ENCODE data around the gene TENM4.

The TENM4 gene

DNA sequence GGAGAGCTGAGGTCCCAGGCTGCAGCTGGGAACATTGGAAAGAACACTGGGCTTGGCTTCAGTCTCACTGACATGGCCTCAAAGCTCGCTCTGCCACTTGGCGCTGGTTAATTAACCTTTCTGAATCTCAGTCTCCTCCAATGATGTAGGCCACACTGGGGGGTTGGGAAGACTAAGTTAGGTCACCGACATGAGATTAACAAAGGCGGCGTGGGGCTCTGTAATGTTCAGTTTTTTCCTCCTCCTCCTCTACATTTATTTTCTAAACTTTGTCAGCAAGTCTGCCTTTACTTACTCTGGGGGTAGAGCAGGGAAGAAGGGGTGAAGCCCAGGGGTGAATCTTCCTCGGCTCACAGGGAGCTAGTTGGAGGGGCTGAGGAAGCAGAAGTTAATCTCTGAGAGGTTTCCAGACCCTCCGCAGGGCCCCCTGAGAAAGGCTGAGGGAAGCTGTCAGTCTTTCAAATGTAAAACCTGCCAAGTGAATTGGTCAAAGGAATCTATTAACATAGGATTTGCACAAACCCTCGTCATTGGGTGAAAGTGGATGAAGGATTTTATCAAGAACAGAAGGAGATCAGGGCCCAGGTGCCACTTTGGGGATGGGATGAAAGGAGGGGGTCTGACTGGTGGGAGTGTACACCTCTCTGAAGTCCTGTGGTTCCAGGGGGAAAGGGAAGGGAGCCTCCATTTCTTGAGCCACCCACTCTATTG, 32.1 kb upstream of the TENM4 start:
- Histone ChIP-seq H3K27ac (ENCODE audit: low read depth, low read length) (no peak overlapping the region), H3K9me3 (ENCODE audit: control insufficient read depth in 5 of 5, low read length in 5 of 5) (no peaks in the 10 kb centered on the region), H3K4me1 (ENCODE audit: control insufficient read depth in 5 of 5, insufficient read depth in 5 of 5, low read length in 5 of 5) (peaks cover 0 to 13% (median 10%) of the 10 kb centered on the region in 5 donors), H3K4me3 (ENCODE audit: low read depth in 1 of 5, low read length in 5 of 5) (no peak overlapping the region), H3K9ac (ENCODE audit: low read length in 5 of 5) (no peak overlapping the region), H3K36me3 (ENCODE audit: control insufficient read depth in 5 of 5, insufficient read depth in 5 of 5, low read length in 5 of 5) (no peaks in the 10 kb centered on the region), H3K27me3 (ENCODE audit: control insufficient read depth in 5 of 5, insufficient read depth in 4 of 5, low read length in 5 of 5) (no peaks in the 10 kb centered on the region)

DNA sequence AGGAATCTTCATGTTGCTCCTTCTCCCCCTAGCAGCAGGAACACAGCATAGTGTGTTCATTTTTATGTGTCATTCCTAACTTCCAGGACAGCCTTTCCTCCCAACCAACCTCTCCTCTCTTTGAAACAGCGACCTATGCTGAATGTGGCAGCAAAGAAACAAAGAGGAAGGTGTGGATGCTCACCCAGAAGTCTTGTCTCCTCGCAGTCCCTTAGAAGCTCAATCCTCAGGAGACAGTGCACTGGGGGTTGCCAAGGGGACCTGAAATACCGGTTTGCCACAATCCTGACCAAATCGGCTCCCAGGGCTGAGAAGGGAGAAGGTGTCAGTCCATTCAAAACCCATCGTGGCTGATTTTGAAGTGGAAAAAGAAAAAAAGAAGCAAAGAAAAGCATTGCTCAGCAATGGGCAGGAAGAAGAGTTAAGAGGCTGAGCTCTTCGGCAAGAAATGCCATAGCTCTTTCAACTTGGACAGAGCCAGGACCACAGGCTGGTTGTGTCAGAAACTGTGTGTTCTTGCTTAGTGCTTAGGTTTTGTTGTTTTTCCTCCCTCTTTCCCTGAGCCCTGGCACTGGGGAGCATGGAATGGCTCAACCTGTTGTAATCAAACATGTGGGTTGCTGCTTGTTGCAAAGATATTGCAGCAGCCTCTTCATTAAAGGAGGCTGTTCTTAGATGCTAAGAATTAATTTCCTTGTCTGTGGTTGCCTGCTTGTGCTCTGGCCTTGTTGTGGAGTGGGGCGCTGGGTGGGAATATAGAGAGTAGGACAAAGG, 30.4 kb upstream of the TENM4 start:
- H3K27me3 ChIP-seq (ENCODE audit: control insufficient read depth in 5 of 5, insufficient read depth in 4 of 5, low read length in 5 of 5): no peaks in the 10 kb centered on the region
- no peaks in the 10 kb centered on the region for H3K36me3 ChIP-seq (ENCODE audit: control insufficient read depth in 5 of 5, insufficient read depth in 5 of 5, low read length in 5 of 5)
- H3K27ac ChIP-seq (ENCODE audit: low read depth, low read length): no peak overlapping the region

DNA sequence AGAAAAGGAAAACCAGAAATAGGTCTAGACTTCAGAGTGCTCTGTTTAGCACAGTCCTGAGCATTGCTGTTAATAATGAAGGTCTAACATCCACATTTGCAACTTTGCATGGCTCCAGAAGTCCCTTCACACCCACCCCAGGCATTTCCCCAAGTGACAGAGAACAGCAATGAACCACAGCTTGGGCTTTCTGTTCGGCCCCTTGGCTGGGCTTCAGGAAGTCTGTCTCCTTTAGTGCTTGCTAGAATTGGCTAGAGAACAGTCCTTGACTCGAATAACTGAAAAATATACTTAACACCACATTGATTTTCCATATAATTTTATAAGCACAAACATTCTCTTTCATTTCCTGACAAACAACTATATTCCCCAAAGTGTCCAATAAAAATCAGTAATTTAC, 29.3 kb upstream of the TENM4 start:
- Histone ChIP-seq H3K27ac (ENCODE audit: low read depth, low read length) (no peak overlapping the region), H3K4me1 (ENCODE audit: control insufficient read depth in 5 of 5, insufficient read depth in 5 of 5, low read length in 5 of 5) (peaks cover 0 to 13% (median 10%) of the 10 kb centered on the region in 5 donors), H3K9me3 (ENCODE audit: control insufficient read depth in 5 of 5, low read length in 5 of 5) (no peaks in the 10 kb centered on the region), H3K27me3 (ENCODE audit: control insufficient read depth in 5 of 5, insufficient read depth in 4 of 5, low read length in 5 of 5) (no peaks in the 10 kb centered on the region), H3K9ac (ENCODE audit: low read length in 5 of 5) (no peak overlapping the region), H3K4me3 (ENCODE audit: low read depth in 1 of 5, low read length in 5 of 5) (no peak overlapping the region), H3K36me3 (ENCODE audit: control insufficient read depth in 5 of 5, insufficient read depth in 5 of 5, low read length in 5 of 5) (no peaks in the 10 kb centered on the region)

More for the DNA sequence above, 30.4 kb upstream of the TENM4 start:
- Histone ChIP-seq H3K4me3 (ENCODE audit: low read depth in 1 of 5, low read length in 5 of 5) (no peak overlapping the region), H3K9ac (ENCODE audit: low read length in 5 of 5) (no peak overlapping the region), H3K4me1 (ENCODE audit: control insufficient read depth in 5 of 5, insufficient read depth in 5 of 5, low read length in 5 of 5) (peaks cover 0 to 13% (median 10%) of the 10 kb centered on the region in 5 donors), H3K9me3 (ENCODE audit: control insufficient read depth in 5 of 5, low read length in 5 of 5) (no peaks in the 10 kb centered on the region)

DNA sequence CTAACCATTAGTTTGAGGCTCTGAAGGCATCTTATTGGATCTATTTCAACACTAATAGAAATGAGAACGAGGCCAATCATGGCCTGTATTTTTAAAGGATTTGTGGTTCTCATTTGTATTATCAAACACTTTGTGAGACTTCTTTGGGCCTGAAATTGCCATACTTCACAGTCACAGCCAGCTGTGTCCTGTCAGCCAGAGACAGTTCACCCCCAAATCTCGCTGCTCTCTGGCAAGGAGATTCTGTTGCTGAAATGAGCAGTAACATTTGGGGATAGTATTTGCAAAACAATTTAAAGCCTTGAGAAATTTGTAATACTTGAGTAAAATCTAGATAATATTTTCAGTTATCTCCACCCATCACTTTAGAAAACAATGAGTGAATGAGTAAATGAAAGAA, 26.9 kb upstream of the TENM4 start:
- Histone ChIP-seq H3K36me3 (ENCODE audit: control insufficient read depth in 5 of 5, insufficient read depth in 5 of 5, low read length in 5 of 5) (no peaks in the 10 kb centered on the region), H3K9me3 (ENCODE audit: control insufficient read depth in 5 of 5, low read length in 5 of 5) (no peaks in the 10 kb centered on the region), H3K27ac (ENCODE audit: low read depth, low read length) (no peak overlapping the region), H3K4me1 (ENCODE audit: control insufficient read depth in 5 of 5, insufficient read depth in 5 of 5, low read length in 5 of 5) (peaks cover 0 to 13% (median 10%) of the 10 kb centered on the region in 5 donors), H3K4me3 (ENCODE audit: low read depth in 1 of 5, low read length in 5 of 5) (no peak overlapping the region), H3K9ac (ENCODE audit: low read length in 5 of 5) (no peak overlapping the region), H3K27me3 (ENCODE audit: control insufficient read depth in 5 of 5, insufficient read depth in 4 of 5, low read length in 5 of 5) (no peaks in the 10 kb centered on the region)

DNA sequence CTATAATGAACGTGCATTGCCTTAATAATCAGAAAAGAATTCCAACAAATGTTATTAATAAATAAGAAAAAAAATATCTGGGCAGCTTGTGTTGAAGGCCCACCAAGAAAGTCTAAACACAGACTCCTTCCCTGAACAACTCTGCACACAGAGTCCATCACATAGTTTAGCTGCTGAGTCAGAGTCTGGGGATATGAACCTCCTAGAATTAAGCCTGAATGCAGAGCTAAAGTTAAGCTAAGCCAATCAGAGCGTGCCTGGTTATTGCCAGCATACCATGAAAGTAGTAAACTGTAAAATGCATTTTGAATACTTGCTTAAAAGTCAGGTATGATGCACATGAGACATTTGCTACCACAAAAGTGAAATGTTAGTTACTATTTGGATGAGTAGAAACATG, 25.6 kb upstream of the TENM4 start:
- no peaks in the 10 kb centered on the region for H3K36me3 ChIP-seq (ENCODE audit: control insufficient read depth in 5 of 5, insufficient read depth in 5 of 5, low read length in 5 of 5)

DNA sequence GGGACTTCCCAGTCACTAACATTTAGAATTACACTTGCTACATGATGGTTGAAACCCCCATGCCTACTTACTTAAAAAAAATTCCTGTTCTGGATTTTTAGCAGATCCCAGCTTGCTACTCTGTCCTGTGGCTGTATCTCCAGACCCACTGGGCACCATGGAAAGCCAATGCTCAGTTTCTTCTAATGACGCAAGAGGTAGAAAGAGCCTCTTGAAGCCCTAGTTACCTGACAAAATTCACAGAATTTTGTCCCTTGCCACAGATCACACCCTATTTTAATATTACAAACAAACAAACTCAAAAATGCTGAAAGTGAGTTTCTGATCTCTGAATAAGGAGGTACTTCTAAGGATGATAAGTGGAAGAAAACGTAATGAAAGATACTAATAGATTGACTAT, 24.3 kb upstream of the TENM4 start:
- Histone ChIP-seq H3K36me3 (ENCODE audit: control insufficient read depth in 5 of 5, insufficient read depth in 5 of 5, low read length in 5 of 5) (no peaks in the 10 kb centered on the region), H3K27me3 (ENCODE audit: control insufficient read depth in 5 of 5, insufficient read depth in 4 of 5, low read length in 5 of 5) (no peaks in the 10 kb centered on the region), H3K9ac (ENCODE audit: low read length in 5 of 5) (no peak overlapping the region), H3K4me1 (ENCODE audit: control insufficient read depth in 5 of 5, insufficient read depth in 5 of 5, low read length in 5 of 5) (peaks cover 0 to 14% (median 0%) of the 10 kb centered on the region in 5 donors), H3K4me3 (ENCODE audit: low read depth in 1 of 5, low read length in 5 of 5) (no peak overlapping the region), H3K27ac (ENCODE audit: low read depth, low read length) (no peak overlapping the region), H3K9me3 (ENCODE audit: control insufficient read depth in 5 of 5, low read length in 5 of 5) (no peaks in the 10 kb centered on the region)

More for the DNA sequence above, 25.6 kb upstream of the TENM4 start:
- Histone ChIP-seq H3K4me3 (ENCODE audit: low read depth in 1 of 5, low read length in 5 of 5) (no peak overlapping the region), H3K27ac (ENCODE audit: low read depth, low read length) (no peak overlapping the region), H3K9me3 (ENCODE audit: control insufficient read depth in 5 of 5, low read length in 5 of 5) (no peaks in the 10 kb centered on the region), H3K4me1 (ENCODE audit: control insufficient read depth in 5 of 5, insufficient read depth in 5 of 5, low read length in 5 of 5) (peaks cover 0 to 16% (median 6%) of the 10 kb centered on the region in 5 donors), H3K9ac (ENCODE audit: low read length in 5 of 5) (no peak overlapping the region), H3K27me3 (ENCODE audit: control insufficient read depth in 5 of 5, insufficient read depth in 4 of 5, low read length in 5 of 5) (no peaks in the 10 kb centered on the region)

DNA sequence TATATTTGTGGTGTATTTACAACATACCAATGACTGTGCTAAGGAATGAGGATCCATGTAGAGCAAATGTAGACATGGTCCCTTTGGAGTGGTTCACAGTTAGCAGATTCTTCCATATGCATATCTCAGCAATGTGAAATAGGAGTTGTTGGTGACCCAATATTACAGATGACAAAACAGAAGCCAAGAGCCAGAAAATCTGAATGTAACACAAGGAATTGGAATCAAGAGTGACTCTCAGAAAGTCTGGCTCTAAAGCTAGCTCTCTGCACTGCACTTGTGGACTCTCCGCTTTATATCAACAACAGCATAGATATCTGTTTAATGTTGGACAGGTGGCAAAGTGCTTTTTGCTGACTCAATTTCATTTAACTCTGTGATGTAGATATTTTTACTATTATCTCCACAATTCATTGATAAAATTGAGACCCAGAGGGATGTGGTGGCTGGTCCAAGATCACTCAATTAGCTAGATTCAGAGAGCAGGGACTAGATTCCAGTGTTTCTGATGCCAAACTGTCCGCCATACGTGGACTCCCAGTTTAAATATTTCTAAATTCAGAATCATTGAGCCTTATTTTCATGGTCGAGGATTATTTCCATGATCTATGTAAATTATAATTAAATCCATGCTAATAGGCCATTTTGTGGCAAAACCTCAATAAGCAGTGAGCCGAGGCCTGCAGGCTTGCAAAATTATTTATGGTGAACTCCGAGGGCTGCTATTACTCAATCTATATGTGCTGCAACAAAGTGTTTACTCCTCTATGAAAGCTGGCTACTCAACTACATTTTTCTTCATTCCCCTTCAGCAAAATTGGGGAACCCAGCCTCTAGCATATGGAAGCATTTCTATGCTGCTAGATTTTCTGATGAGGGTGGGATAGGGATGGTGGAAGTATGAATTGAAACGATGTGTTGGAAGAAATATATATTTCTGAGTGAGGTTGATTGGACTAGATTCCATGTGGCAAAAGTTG, 21.1 kb upstream of the TENM4 start:
- H3K36me3 ChIP-seq (ENCODE audit: control insufficient read depth in 5 of 5, insufficient read depth in 5 of 5, low read length in 5 of 5): no peaks in the 10 kb centered on the region
- H3K4me3 ChIP-seq (ENCODE audit: low read depth in 1 of 5, low read length in 5 of 5): peak overlapping the region in 1 of 5 donors; percentile 1
- peak overlapping the region; percentile 38 for H3K27ac ChIP-seq (ENCODE audit: low read depth, low read length)
- H3K9ac ChIP-seq (ENCODE audit: low read length in 5 of 5): no peak overlapping the region
- no peaks in the 10 kb centered on the region for H3K9me3 ChIP-seq (ENCODE audit: control insufficient read depth in 5 of 5, low read length in 5 of 5)
- H3K27me3 ChIP-seq (ENCODE audit: control insufficient read depth in 5 of 5, insufficient read depth in 4 of 5, low read length in 5 of 5): peaks cover 0 to under 1% (median 0%) of the 10 kb centered on the region in 5 donors
- H3K4me1 ChIP-seq (ENCODE audit: control insufficient read depth in 5 of 5, insufficient read depth in 5 of 5, low read length in 5 of 5): peaks cover 0 to 14% (median 0%) of the 10 kb centered on the region in 5 donors

DNA sequence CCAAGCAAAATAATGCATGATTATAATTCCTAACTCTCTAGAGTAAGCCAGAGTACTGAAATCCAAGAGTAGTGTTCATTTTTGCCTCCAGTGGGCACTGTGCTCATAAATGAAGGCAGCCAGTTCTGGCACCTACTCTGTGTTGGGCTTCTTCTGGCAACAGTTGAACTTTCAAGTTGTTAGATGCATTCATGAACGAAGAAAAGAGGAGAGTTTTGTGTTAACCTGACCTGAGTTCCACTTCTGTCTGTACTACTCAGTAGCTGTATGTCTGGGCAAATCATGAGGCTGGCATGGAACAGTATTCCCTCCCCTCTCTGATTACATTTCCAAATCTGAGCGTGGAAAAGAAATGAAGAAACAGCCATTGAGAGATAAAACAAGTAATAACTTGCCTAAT, 20.3 kb upstream of the TENM4 start:
- Histone ChIP-seq H3K9ac (ENCODE audit: low read length in 5 of 5) (no peak overlapping the region), H3K27ac (ENCODE audit: low read depth, low read length) (peak overlapping the region; percentile 38), H3K9me3 (ENCODE audit: control insufficient read depth in 5 of 5, low read length in 5 of 5) (no peaks in the 10 kb centered on the region), H3K36me3 (ENCODE audit: control insufficient read depth in 5 of 5, insufficient read depth in 5 of 5, low read length in 5 of 5) (no peaks in the 10 kb centered on the region), H3K27me3 (ENCODE audit: control insufficient read depth in 5 of 5, insufficient read depth in 4 of 5, low read length in 5 of 5) (peaks cover 0 to 3% (median 0%) of the 10 kb centered on the region in 5 donors), H3K4me1 (ENCODE audit: control insufficient read depth in 5 of 5, insufficient read depth in 5 of 5, low read length in 5 of 5) (peaks cover 0 to 14% (median 0%) of the 10 kb centered on the region in 5 donors), H3K4me3 (ENCODE audit: low read depth in 1 of 5, low read length in 5 of 5) (peak overlapping the region in 1 of 5 donors; percentile 1)

DNA sequence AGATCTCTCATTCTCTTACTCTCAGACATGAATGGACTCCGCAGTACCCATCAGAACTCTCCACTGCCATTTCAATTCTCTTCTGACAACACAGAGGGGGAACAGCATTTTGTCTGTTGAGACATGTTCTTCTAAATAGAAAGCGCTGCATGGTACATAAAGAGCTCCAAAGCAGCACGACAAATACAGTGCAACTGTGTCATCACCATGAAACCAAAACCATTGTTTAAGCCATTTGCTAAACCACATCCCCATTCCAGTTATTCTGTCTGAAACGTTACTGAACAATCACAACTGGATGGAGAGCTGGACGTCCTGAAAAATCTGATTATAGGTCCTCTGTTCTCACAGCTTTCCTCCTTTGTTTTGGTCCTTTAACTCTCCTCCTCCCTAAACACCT, 17.9 kb upstream of the TENM4 start:
- Histone ChIP-seq H3K9me3 (ENCODE audit: control insufficient read depth in 5 of 5, low read length in 5 of 5) (no peaks in the 10 kb centered on the region), H3K27me3 (ENCODE audit: control insufficient read depth in 5 of 5, insufficient read depth in 4 of 5, low read length in 5 of 5) (peaks cover 0 to 3% (median 0%) of the 10 kb centered on the region in 5 donors)

More for the DNA sequence above, 17.9 kb upstream of the TENM4 start:
- Histone ChIP-seq H3K36me3 (ENCODE audit: control insufficient read depth in 5 of 5, insufficient read depth in 5 of 5, low read length in 5 of 5) (no peaks in the 10 kb centered on the region), H3K4me1 (ENCODE audit: control insufficient read depth in 5 of 5, insufficient read depth in 5 of 5, low read length in 5 of 5) (peaks cover 0 to 14% (median 0%) of the 10 kb centered on the region in 5 donors), H3K4me3 (ENCODE audit: low read depth in 1 of 5, low read length in 5 of 5) (no peak overlapping the region), H3K9ac (ENCODE audit: low read length in 5 of 5) (no peak overlapping the region), H3K27ac (ENCODE audit: low read depth, low read length) (no peak overlapping the region)

Data from subcutaneous abdominal adipose tissue (tissue), 5 donors.